Ovary (tissue), 3 donors: ENCODE results near the gene HADHB.

Experiments
- CTCF ChIP-seq, 3 donors: fragments of 450-650 bp in 2 of 3; fragments of 200-600 bp in 1 of 3; IDR thresholded peaks; one replicate each; pipeline versions ENCODE4 v1.5.1 to v1.8.0; 2016 to 2022; ENCODE audit warnings: antibody characterized with exemption in 3 of 3, mild to moderate bottlenecking in 1 of 3
- EP300 ChIP-seq: sonication (generic); formaldehyde crosslinking; IDR thresholded peaks from one replicate; pipeline ENCODE4 v1.6.1; 2017; ENCODE audit warnings: antibody characterized with exemption
- donor health status: DM: no; HTN: no; CAD: no.

DNA sequence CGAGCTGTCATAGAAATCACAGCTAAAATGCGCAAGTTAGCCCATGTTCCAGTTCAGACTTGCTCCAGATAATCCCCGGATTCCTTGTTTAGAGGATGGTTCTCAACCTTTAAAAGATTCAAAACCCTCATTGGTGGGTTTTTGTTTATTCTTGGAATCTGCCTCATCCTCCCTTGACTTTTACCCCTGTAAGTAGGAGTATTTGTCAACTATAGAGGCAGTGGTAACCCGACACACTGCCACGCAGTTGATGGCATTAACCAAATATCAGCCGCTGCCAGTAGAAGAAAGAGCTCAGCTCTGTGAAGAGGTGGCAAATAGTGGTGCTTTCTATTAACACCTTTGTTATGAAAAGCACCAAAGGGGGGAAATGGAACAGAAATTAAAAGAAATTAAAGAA, 60.8 kb downstream of the HADHB start:
- no peak for TF ChIP-seq EP300
- no peak for TF ChIP-seq CTCF (IDR thresholded peaks at IDR 0.05)
